ENCODE results near the gene CTSL.

DNA sequence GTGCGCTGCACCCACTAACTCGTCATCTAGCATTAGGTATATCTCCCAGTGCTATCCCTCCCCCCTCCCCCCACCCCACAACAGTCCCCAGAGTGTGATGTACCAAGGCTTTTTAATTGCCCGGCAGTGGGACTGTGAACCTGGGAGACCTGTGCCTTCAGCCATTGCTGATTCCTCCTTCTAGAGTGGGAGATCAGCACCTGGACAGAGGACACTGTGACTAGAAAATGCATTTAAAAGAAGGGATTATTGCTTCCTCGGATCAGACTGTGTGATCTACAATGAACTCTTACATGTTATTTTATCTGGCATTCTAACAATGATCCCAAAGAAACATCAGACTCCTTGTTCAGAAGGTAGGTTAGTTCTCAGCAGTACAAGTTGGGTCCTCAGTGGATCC lies 25.9 kb downstream of the CTSL start:
- no peak for TF ChIP-seq POLR2A (IDR thresholded peaks at IDR 0.05)
- TF ChIP-seq, protein P1, sequence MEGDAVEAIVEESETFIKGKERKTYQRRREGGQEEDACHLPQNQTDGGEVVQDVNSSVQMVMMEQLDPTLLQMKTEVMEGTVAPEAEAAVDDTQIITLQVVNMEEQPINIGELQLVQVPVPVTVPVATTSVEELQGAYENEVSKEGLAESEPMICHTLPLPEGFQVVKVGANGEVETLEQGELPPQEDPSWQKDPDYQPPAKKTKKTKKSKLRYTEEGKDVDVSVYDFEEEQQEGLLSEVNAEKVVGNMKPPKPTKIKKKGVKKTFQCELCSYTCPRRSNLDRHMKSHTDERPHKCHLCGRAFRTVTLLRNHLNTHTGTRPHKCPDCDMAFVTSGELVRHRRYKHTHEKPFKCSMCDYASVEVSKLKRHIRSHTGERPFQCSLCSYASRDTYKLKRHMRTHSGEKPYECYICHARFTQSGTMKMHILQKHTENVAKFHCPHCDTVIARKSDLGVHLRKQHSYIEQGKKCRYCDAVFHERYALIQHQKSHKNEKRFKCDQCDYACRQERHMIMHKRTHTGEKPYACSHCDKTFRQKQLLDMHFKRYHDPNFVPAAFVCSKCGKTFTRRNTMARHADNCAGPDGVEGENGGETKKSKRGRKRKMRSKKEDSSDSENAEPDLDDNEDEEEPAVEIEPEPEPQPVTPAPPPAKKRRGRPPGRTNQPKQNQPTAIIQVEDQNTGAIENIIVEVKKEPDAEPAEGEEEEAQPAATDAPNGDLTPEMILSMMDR (IDR thresholded peaks at IDR 0.05), result no peak

Measured in heart left ventricle (tissue), 13 donors.